KMS-11 (cell line): Measurements from ENCODE around the gene SP9.

Experiments used
- H2AFZ ChIP-seq: fragments of 200-600 bp; sonication (generic); 2 replicates; pipeline ENCODE4 v1.6.1; 2016; ENCODE audit warnings: antibody characterized with exemption, mixed run types, low read depth
- H3K27ac ChIP-seq: fragments of 200-600 bp; sonication (generic); 2 replicates; pipeline ENCODE4 v1.6.1; 2016; ENCODE audit warnings: mild to moderate bottlenecking, mixed run types
- H3K27me3 ChIP-seq: fragments of 200-600 bp; sonication (generic); 2 replicates; pipeline ENCODE4 v1.6.1; 2017; ENCODE audit warnings: mild to moderate bottlenecking, low read depth, mixed run types, moderate library complexity; ENCODE audit not compliant: insufficient read depth
- H3K36me3 ChIP-seq: fragments of 200-600 bp; sonication (generic); 2 replicates; pipeline ENCODE4 v1.6.1; 2017; ENCODE audit warnings: mild to moderate bottlenecking, mixed run types; ENCODE audit not compliant: insufficient read depth
- H3K4me1 ChIP-seq: fragments of 200-600 bp; sonication (generic); 2 replicates; pipeline ENCODE4 v1.6.1; 2016; ENCODE audit warnings: mild to moderate bottlenecking, low read depth, mixed run types; ENCODE audit not compliant: poor library complexity, severe bottlenecking
- H3K4me2 ChIP-seq: fragments of 200-600 bp; sonication (generic); 2 replicates; pipeline ENCODE4 v1.7.0; 2016; ENCODE audit warnings: mild to moderate bottlenecking, mixed run types
- H3K4me3 ChIP-seq: fragments of 200-600 bp; sonication (generic); IDR thresholded peaks from 2 replicates; pipeline ENCODE4 v1.6.1; 2017; ENCODE audit warnings: low read depth, low read length, mixed read lengths; ENCODE audit not compliant: insufficient read depth
- H3K79me2 ChIP-seq: fragments of 200-600 bp; sonication (generic); 2 replicates; pipeline ENCODE4 v1.6.1; 2016; ENCODE audit warnings: low read depth, mixed run types; ENCODE audit not compliant: insufficient read depth
- H3K9ac ChIP-seq: fragments of 200-600 bp; sonication (generic); 2 replicates; pipeline ENCODE4 v1.6.1; 2016; ENCODE audit warnings: mild to moderate bottlenecking, mixed run types
- H4K20me1 ChIP-seq: fragments of 200-600 bp; sonication (generic); 2 replicates; pipeline ENCODE4 v1.6.1; 2016; ENCODE audit warnings: mild to moderate bottlenecking, mixed run types; ENCODE audit not compliant: insufficient read depth
- TF ChIP-seq, protein P1 (sequence below): fragments of 200-600 bp; sonication (generic); conservative IDR thresholded peaks from 2 replicates; pipeline ENCODE4 v1.6.1; 2017; ENCODE audit warnings: low read depth, mild to moderate bottlenecking, antibody characterized with exemption, low read length, moderate library complexity, mixed read lengths

SP9 gene

DNA sequence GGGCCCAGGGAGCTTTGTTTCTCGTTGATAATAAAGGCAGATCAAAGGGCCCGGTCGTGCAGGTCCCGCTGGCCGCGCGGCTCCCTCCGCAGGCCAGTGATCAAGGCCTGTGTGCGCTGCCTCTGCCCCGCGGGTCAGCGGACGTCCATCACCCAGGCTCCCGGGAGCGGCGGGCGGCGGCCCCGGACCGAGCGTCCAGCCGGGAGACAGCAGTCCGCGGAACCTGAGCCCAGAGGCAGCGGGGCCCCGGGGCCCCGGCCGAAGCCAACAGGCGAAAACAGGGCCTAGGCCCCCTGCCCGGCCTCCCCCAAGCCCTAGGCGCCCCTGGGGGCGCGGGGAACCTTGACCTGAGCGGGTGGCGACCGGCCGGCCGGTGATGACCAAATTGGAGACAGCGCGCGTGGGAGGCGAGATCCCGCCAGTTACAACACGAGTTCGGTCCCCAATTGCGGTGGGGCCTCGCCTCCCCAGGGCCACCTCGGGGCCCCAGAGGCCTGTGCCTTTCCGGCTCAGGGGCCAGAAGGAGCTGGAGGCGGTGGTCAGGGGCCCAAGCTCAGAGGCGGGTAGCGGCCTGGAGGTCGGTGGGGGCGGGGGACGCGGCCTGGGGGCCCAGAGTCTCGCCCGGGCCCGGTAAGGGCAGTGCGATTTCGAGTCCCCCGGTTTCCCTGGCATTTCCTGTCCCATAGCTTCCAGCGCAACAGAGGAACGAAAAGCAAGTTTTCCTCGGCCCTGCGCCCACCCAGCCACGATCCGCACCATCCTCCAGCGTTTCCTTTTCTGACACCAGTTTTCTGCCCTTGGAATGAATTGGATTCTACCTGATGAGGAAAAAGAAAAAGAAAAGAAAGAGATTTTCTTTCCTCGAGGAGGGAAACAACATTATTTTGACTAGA lies 5.9 kb downstream of the SP9 start:
- Histone ChIP-seq H3K36me3 (no peaks in the 10 kb centered on the region), H3K4me3 (no peak overlapping the region), H2AFZ (peak overlapping the region; percentile 46; the same call in 1 of the 2 replicates), H4K20me1 (peaks cover 5% of the 10 kb centered on the region; the same call in 1 of the 2 replicates), H3K27ac (no peak overlapping the region), H3K4me2 (peak overlapping the region; percentile 71), H3K79me2 (no peaks in the 10 kb centered on the region), H3K27me3 (peaks cover 63% of the 10 kb centered on the region), H3K4me1 (peaks cover 28% of the 10 kb centered on the region), H3K9ac (no peak overlapping the region)
- TF ChIP-seq, protein P1, sequence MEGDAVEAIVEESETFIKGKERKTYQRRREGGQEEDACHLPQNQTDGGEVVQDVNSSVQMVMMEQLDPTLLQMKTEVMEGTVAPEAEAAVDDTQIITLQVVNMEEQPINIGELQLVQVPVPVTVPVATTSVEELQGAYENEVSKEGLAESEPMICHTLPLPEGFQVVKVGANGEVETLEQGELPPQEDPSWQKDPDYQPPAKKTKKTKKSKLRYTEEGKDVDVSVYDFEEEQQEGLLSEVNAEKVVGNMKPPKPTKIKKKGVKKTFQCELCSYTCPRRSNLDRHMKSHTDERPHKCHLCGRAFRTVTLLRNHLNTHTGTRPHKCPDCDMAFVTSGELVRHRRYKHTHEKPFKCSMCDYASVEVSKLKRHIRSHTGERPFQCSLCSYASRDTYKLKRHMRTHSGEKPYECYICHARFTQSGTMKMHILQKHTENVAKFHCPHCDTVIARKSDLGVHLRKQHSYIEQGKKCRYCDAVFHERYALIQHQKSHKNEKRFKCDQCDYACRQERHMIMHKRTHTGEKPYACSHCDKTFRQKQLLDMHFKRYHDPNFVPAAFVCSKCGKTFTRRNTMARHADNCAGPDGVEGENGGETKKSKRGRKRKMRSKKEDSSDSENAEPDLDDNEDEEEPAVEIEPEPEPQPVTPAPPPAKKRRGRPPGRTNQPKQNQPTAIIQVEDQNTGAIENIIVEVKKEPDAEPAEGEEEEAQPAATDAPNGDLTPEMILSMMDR: no peak

DNA sequence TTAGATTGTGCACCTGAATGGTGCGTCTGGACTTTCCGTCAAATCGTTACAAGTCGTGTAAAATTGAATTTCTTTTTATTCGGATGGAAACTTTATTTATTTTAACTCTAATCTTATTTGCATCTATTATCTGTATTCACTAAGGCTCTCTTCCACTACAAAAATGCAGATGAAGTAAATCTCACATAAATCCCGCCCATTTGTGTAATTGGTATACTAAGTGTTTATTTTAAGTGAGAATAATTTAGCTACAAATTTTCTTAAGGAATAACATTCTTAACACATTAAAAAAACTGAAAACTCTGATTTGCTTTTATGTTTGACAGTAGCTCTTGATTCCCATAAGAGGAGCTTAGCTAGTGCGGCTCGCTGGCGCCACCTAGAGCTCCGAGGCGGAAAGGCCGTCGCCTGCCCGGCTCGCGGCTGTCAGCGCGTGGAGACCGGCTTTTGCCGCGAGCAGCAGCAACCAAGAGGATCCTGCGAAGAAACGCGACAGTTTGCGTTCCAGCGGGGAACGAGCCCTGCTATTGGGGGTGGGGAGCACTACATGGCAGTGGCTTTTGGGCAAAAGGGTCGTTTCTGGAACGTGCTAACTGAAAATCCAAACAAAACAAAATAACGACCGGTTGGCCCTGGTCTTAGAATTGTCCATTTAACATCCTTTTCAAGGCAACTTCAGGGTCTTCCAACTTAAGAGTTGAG lies 6.7 kb downstream of the SP9 start:
- Histone ChIP-seq H3K4me1 (peaks cover 28% of the 10 kb centered on the region), H3K27ac (no peak overlapping the region)

DNA sequence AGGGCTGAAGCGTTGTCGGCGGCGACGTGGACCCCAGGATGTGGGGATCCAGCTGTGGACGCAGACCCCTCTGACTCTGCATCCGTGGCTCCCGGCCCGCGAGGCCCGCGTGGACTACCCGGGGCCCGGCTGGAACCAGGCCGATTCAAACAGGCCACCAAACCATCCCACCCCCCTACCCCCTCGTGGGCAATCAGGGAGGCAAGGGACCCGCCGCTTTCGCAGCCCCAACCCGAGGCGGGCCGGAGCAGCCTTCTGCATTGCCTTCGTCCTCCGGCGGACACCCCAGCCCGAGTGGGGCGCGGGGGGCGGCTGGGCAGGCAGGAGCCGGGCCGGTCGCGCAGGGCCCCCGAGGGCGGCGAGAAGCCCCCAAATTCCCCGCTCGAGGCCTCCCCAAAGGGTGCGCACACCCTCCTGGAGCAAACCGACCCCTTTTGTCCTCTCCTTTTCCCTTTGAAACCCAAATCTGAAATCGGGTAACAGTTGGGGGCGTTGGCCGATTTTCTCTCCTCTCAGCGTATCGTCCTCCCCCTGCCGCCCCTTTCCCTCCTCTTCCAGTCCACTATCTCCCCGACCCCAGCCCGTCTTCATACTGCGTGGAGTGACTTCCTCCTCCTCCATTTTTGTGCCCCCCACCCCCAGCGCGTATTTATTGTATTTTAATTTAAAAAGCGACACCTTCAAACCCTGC lies 7.4 kb downstream of the SP9 start:
- TF ChIP-seq, protein P1: no peak
- Histone ChIP-seq H2AFZ (peak overlapping the region; percentile 50; the same call in 1 of the 2 replicates), H3K27me3 (peaks cover 59% of the 10 kb centered on the region), H3K27ac (no peak overlapping the region), H3K9ac (no peak overlapping the region), H3K36me3 (no peaks in the 10 kb centered on the region), H3K4me3 (no peak overlapping the region), H3K4me1 (peaks cover 28% of the 10 kb centered on the region), H3K79me2 (no peaks in the 10 kb centered on the region), H3K4me2 (peak overlapping the region; percentile 71), H4K20me1 (peaks cover 5% of the 10 kb centered on the region; the same call in 1 of the 2 replicates)

More for the DNA sequence above, 6.7 kb downstream of the SP9 start:
- Histone ChIP-seq H3K4me3 (no peak overlapping the region), H2AFZ (peak overlapping the region; percentile 50; the same call in 1 of the 2 replicates), H4K20me1 (peaks cover 5% of the 10 kb centered on the region; the same call in 1 of the 2 replicates), H3K4me2 (peak overlapping the region; percentile 71), H3K27me3 (peaks cover 59% of the 10 kb centered on the region), H3K36me3 (no peaks in the 10 kb centered on the region), H3K79me2 (no peaks in the 10 kb centered on the region), H3K9ac (no peak overlapping the region)
- TF ChIP-seq, protein P1: peak; percentile 98

DNA sequence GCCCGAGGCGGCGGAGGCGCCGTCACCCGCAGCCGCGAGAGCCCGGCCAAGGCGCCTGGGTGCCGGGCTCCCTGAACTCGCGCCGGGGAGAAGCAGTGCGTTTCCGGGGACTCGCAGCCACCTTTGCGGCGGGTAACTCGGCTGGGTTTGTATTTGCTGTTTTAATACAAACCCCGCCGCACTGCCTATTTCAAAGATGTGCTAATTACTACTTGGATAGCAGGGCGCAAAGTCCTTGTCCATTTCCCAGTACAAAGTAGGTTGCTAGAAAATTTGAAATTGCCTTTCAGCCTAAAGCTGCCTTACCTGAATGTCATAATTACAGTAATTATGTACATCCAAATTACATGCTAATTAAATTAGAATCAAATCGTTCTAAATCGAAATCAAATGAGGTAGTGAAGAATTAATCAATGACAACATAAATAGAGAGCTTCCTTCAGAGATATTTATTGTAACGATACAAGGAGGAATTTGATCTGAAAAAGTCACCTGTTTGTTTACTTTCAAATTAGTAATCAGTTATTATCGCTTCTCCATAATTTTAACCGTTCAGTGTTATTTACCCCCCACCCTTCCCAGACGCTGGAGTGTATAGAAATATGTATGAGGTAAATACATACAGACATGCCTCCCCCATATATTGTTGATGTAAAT lies 8.1 kb downstream of the SP9 start:
- H3K4me2 ChIP-seq: peak overlapping the region; percentile 71
- peaks cover 26% of the 10 kb centered on the region for H3K4me1 ChIP-seq

More for the DNA sequence above, 8.1 kb downstream of the SP9 start:
- H3K79me2 ChIP-seq: no peaks in the 10 kb centered on the region
- H2AFZ ChIP-seq: peak overlapping the region; percentile 50; the same call in 1 of the 2 replicates
- no peak overlapping the region for H3K27ac ChIP-seq
- TF ChIP-seq, protein P1: no peak
- no peak overlapping the region for H3K4me3 ChIP-seq
- no peak overlapping the region for H3K9ac ChIP-seq
- H3K36me3 ChIP-seq: no peaks in the 10 kb centered on the region
- H3K27me3 ChIP-seq: peaks cover 55% of the 10 kb centered on the region
- H4K20me1 ChIP-seq: peaks cover 5% of the 10 kb centered on the region; the same call in 1 of the 2 replicates
